Lower leg skin (tissue), 3 donors: Measurements from ENCODE around the gene GRIK4.

Experiments used
- POLR2A ChIP-seq, 2 donors: fragments of 450-650 bp; IDR thresholded peaks; one replicate each; pipeline ENCODE4 v1.6.1; 2016 to 2017; ENCODE audit warnings: antibody characterized with exemption in 2 of 2, mild to moderate bottlenecking in 1 of 2, moderate library complexity in 1 of 2
- TF ChIP-seq, protein P1 (sequence below), 3 donors: fragments of 450-650 bp; IDR thresholded peaks; one replicate each; pipeline ENCODE4 v1.5.1; 2016; ENCODE audit warnings: antibody characterized with exemption in 3 of 3, mild to moderate bottlenecking in 3 of 3, moderate library complexity in 2 of 3

DNA sequence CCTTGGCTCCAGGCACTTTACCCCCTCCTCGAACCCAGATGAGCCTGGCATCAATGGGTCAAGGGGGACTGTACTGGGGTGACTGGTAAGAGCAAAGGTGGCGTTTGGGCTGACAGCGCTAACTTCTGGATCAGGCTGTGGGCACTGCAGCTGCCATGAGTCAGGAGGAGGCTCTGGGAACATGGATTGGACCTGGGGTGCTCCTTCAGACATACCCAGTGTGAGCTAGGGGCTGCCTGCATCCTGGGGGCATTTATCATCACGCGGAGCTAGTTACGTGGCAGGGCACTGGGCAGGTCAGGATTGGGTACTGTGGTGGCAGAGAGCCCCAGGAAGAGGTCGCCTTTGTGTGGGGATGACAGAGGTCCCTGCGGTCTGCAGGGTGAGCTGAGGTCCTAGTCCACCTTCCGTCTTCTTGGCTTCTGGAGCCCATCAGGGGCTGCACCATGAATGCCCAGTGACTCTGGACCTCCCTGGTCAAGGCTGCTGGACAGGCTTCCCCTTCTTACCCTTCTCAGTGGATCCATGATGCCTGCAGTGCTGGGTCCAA lies 13.1 kb downstream of the GRIK4 start:
- TF ChIP-seq, protein P1, sequence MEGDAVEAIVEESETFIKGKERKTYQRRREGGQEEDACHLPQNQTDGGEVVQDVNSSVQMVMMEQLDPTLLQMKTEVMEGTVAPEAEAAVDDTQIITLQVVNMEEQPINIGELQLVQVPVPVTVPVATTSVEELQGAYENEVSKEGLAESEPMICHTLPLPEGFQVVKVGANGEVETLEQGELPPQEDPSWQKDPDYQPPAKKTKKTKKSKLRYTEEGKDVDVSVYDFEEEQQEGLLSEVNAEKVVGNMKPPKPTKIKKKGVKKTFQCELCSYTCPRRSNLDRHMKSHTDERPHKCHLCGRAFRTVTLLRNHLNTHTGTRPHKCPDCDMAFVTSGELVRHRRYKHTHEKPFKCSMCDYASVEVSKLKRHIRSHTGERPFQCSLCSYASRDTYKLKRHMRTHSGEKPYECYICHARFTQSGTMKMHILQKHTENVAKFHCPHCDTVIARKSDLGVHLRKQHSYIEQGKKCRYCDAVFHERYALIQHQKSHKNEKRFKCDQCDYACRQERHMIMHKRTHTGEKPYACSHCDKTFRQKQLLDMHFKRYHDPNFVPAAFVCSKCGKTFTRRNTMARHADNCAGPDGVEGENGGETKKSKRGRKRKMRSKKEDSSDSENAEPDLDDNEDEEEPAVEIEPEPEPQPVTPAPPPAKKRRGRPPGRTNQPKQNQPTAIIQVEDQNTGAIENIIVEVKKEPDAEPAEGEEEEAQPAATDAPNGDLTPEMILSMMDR (IDR thresholded peaks at IDR 0.05) = no peak
- no peak for TF ChIP-seq POLR2A (IDR thresholded peaks at IDR 0.05)
